ENCODE results near the gene NAV3.
"Not testable (repeated sequence)": the region's sequence is repeated elsewhere in the genome, so short reads cannot be mapped to it uniquely, and the experiment has no call there.

DNA sequence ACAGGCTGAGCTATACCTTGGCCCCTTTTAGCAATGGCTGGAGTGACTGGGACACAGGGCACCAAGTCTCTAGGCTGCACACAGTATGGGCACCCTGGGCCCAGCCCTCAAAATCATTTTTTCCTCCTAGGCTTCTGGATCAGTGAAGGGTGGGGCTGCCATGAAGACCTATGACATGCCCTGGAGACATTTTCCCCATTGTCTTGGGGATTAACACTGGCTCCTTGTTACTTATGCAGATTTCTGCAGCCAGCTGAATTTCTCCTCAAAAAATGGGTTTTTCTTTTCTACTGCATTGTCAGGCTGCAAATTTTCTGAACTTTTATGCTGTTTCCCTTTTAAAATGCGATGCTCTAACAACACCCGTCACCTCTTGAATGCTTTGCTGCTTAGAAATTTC lies 272.1 kb downstream of the NAV3 start:
- TF ChIP-seq, protein P1, sequence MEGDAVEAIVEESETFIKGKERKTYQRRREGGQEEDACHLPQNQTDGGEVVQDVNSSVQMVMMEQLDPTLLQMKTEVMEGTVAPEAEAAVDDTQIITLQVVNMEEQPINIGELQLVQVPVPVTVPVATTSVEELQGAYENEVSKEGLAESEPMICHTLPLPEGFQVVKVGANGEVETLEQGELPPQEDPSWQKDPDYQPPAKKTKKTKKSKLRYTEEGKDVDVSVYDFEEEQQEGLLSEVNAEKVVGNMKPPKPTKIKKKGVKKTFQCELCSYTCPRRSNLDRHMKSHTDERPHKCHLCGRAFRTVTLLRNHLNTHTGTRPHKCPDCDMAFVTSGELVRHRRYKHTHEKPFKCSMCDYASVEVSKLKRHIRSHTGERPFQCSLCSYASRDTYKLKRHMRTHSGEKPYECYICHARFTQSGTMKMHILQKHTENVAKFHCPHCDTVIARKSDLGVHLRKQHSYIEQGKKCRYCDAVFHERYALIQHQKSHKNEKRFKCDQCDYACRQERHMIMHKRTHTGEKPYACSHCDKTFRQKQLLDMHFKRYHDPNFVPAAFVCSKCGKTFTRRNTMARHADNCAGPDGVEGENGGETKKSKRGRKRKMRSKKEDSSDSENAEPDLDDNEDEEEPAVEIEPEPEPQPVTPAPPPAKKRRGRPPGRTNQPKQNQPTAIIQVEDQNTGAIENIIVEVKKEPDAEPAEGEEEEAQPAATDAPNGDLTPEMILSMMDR (IDR thresholded peaks at IDR 0.05), result not testable (repeated sequence)
- TF ChIP-seq POLR2AphosphoS5, POLR2A, EP300 (IDR thresholded peaks at IDR 0.05): not testable (repeated sequence)
